HG03280 (cell line): ENCODE measurements around the gene PLCB1.
"Not testable (repeated sequence)": the region's sequence is repeated elsewhere in the genome, so short reads cannot be mapped to it uniquely, and the experiment has no call there.

Experiments
- ATAC-seq: cut with Tn5 transposase; IDR thresholded peaks from one replicate; pipeline ENCODE4 v1.9.1; 2021; ENCODE audit warnings: mild to moderate bottlenecking, moderate library complexity; ENCODE audit not compliant: unreplicated experiment

Gene PLCB1

DNA sequence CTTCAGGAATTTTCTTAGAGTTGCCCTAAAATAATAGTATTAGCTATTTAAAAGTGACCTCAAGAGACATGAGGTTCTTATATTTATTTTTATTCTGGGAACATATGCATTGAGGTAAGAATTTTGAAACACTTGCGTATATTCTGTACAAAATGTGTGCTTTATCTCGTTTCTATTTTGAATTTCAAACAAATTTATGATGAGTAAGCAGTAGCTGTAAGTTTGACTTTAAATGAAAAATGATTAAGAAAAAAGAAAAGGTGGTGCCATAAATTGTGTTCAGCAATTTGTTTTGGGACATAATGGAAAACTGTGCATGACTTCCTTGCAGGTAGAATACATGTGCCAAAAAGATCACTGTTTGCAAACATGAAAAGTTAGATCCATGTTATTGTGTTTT, 503.8 kb downstream of the PLCB1 start:
- no peak for ATAC-seq

GRCh38 chr20:8639112-8639778, 507.2 kb downstream of the PLCB1 start:
- ATAC-seq: no peak

GRCh38 chr20:8640461-8640860, 508.4 kb downstream of the PLCB1 start:
- no peak for ATAC-seq

DNA sequence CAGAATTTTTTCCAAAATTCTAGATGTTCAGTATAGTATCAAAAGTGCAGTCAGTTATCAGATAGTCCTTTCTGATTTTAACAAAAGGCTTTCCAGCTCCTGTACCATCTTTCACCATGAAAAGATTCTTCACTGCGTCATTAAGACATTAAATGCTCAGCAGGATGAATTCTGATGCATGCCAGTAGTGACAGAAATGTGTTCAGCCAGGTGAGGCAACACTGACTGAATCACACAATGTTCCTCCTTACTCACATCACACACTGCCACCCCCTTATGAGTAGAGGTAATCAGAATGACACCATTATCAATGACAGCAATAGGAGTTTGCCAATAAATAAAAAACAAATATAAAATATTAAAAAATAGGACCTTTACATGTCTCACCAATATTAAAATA, 510.2 kb downstream of the PLCB1 start:
- ATAC-seq: no peak

DNA sequence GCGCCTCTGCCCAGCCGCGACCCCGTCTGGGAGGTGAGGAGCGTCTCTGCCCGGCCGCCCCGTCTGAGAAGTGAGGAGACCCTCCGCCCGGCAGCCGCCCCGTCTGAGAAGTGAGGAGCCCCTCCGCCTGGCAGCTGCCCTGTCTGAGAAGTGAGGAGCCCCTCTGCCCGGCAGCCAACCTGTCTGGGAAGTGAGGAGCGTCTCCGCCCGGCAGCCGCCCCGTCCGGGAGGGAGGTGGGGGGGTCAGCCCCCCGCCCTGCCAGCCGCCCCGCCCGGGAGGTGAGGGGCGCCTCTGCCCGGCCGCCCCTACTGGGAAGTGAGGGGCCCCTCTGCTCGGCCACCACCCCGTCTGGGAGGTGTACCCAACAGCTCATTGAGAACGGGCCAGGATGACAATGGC, 512.4 kb downstream of the PLCB1 start:
- not testable (repeated sequence) for ATAC-seq

DNA sequence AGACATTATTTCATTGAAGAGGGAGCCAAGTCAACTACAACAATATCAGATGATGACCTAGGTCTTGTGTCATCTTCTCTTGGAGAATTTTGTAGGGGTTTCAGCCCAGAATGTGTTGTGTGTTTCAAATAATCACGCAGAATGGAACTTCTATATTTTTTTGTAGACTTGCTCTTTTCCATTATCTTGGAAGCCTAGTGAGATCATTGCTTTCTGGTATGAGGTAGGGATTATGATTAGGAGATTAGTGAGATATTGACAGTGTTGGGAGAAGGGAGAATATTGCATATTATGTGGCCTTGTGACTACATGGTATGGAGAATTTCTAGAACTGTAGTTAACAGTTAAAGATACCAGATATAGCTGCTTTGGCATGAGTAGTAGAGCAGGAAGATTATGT, 513.3 kb downstream of the PLCB1 start:
- ATAC-seq: no peak

DNA sequence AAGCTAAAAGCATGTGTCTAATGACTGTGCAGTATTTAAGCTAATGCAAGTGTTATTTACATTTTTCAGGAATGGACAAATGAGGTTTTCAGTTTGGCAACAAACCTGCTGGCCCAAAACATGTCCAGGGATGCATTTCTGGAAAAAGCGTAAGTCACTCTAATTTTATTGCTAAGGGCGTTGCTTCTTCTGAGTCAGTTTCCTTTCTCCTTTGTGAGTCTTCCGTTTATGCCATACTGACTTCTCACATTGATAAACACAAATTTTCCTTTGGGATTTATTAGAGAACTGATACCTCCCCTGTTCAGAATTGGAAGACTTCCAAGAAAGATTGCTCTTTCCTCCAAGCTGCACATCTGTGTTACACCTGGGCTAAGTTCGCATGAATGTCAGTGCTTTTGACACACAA, 514.0 kb downstream of the PLCB1 start:
- ATAC-seq: no peak

DNA sequence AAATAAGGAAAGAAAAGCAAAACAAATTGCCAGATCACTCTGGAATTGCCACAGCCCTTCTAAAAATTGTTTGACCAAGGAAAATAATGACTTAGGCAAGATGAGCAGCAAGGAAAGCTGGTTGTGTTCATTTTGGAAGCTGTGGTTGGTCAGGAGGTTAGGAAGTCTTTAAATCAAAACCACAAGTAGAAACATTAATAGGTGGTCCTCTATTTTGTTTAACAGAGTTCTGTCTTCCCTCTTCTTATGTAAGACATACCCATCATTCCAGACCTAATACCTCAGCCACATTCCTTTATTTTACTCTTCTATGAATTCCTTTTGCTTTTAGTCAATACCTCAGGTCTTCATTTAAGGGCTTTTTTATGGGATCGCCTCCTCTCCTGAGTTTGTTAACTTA, 514.6 kb downstream of the PLCB1 start:
- no peak for ATAC-seq

- ATAC-seq: no peak
Measured at GRCh38 chr20:8647961-8648441, 515.9 kb downstream of the PLCB1 start.

DNA sequence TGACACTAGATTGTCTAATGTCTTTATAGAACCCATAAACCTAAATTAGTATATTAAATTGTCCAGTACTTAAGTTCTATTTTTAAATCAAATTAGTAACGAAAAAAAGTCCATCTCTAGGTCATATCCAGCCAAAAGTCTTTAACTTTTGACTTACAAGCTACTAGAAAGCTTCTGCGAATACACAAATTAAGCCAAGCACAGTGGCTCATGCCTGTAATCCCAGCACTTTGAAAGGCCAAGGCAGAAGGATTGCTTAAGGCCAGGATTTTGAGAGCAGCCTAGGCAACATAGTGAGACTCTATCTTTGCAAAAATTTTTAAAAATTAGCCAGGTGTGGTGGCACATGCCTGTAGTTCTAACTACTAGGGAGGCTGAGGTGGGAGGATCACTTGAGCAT, 516.4 kb downstream of the PLCB1 start:
- no peak for ATAC-seq

- ATAC-seq: no peak
Measured at GRCh38 chr20:8652396-8652795, 520.3 kb downstream of the PLCB1 start.

- ATAC-seq: no peak
Measured at GRCh38 chr20:8654486-8654885, 522.4 kb downstream of the PLCB1 start.

- no peak for ATAC-seq
Measured at GRCh38 chr20:8656335-8656734, 524.3 kb downstream of the PLCB1 start.

DNA sequence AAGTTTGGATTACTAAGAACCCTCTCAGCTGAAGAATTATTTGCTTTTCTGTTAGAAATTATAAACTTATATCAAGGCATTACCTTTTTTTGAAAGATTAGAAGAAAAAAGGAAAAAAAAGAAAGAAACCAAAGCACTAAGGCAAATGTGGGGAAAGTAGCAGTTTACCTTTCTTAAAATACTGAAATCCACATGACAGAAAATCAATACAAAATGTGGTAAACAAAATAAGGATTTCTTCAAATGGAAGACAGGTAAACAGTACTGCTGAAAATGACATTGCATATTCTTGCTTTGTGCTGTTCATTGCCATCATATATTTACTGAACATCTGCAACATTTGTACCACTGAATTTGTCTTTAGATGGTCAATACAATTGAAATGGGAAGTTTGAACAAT, 525.6 kb downstream of the PLCB1 start:
- ATAC-seq: no peak

- ATAC-seq: no peak
Measured at GRCh38 chr20:8658103-8658502, 526.0 kb downstream of the PLCB1 start.

DNA sequence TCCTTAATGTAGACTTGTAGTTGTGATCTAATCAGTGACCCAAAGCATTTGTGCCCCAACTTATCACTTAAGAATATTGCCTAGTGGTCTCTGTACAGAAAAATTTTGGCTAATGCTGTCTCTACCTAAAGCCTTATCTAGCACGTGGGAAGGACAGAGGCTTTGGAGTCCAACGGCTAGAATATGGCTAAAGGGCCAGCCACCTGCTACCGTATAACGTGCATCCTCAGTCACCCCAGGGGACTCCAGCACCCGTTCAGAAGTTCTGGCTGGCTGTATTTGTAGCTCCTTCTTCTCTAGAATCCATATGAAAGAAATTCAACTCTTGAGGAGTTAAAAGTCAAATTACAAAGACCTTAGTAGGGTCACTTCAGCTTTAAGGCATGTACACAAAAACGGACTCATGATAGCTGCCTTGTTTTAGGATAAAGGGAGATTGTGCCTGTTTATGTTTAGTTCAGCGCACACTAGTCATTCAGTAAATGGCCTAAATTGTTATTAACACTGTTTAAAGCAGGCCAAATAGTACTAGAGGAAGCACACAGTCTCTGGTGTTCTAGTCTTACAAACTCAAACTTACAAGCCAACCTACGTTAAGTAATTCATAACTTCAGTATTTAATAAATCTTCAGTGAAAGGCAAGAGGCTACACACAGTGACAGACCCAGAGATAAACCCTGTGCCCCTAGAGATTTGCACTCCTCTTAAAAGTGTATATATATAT, 529.3 kb downstream of the PLCB1 start:
- no peak for ATAC-seq

DNA sequence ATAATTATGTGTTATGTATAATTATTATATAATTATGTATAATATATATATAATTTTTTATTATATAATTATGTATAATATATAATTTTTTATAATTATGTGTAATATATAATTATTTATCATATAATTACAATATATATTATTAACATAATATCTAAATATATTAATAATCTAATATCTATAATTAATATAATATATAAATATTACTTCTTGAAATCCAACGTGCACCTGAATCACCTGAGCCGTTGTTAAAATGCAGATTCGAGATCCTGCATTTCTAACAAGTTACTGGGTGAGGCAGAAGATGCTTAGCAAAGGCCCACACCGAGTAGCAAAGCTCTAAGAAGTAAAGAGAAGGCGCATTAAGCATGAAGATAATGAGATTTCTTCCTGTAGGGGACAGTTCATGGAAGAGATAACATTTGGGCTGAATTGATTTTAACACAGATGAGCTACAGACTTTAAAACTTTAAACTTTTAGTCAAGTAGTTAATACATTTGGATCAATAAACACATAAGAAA, 530.4 kb downstream of the PLCB1 start:
- ATAC-seq: no peak

- ATAC-seq: no peak
Measured at GRCh38 chr20:8663424-8663823, 531.4 kb downstream of the PLCB1 start.

DNA sequence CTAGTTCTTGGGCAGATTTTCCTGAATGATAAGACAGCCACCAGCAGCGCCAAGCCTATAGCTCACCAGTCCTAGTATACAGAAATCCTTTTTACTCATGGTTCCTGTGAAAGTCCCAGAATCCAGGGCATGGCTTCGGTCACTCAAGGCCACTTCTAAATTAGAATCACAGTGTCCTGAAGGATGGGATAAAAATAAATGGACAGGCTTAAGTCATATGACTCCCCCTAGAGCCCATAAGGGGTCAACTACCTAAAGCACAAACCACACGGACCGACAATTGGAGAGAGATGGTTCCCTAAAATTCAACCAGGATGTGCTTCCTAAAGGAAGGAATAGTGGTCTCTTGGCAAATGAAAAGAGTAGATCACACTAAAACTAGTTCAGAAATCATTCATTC, 532.7 kb downstream of the PLCB1 start:
- no peak for ATAC-seq

GRCh38 chr20:8667306-8667705, 535.2 kb downstream of the PLCB1 start:
- ATAC-seq: no peak

- ATAC-seq: no peak
Measured at GRCh38 chr20:8670207-8670892, 538.3 kb downstream of the PLCB1 start.

DNA sequence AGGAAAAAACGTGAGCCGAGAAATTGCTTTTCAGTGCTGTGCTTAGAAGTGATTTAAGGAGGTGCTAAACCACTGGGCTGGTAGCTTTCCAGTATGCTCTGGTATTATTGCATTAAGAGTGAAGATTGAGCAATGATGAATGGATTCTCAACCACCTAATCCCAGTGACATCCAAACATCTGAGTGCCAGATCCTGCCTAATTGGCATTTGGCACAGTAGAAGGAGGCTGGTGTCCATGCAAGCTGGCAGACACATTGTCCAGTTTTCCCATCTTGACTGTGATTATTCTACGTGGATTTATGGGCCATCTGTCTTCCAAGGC, 538.8 kb downstream of the PLCB1 start:
- ATAC-seq: no peak
